Lower leg skin (tissue), 4 donors: Measurements from ENCODE around the gene FGD1. TPM values are rescaled to one million over a fixed set of nuclear protein-coding genes. Genes with fewer than 3 reads are reported as not detected.

Experiments used
- DNase-seq, 2 donors: peaks; one replicate each; pipeline ENCODE4 v3.0.0-alpha.2; 2019; ENCODE audit warnings: low spot score in 2 of 2
- H3K4me3 ChIP-seq: fragments of 200-600 bp; sonication (generic); 2 replicates; pipeline ENCODE4 v1.5.1; 2017; ENCODE audit warnings: mild to moderate bottlenecking, low read depth; ENCODE audit not compliant: poor library complexity, severe bottlenecking
- CTCF ChIP-seq, 3 donors: fragments of 450-650 bp; IDR thresholded peaks; one replicate each; pipeline ENCODE4 v1.5.1; 2016; ENCODE audit warnings: antibody characterized with exemption in 3 of 3, mild to moderate bottlenecking in 3 of 3, moderate library complexity in 2 of 3
- POLR2A ChIP-seq, 2 donors: fragments of 450-650 bp; IDR thresholded peaks; one replicate each; pipeline ENCODE4 v1.6.1; 2016 to 2017; ENCODE audit warnings: antibody characterized with exemption in 2 of 2, mild to moderate bottlenecking in 1 of 2, moderate library complexity in 1 of 2
- WGBS, 2 donors: methylation state at CpG; one replicate each; pipeline ENCODE4 v1.1.5; 2018; 5-methylcytosine and 5-hydroxymethylcytosine counted together
- intact Hi-C: fragments of 100-400 bp; cut with DNase I; formaldehyde crosslinking; loops from one replicate; pipeline ENCODE4 v1.15.0; 2023; ENCODE audit warnings: low total_unique reads
- total RNA-seq, 4 donors: library from RNA; depleted of rRNA; stranded (reverse); fragments of >200 nt; gene quantifications; one replicate each; pipeline ENCODE4 v1.1.0, GENCODE V29; 2016

Gene FGD1
- total RNA-seq, 4 donors from 2014 or later: 5.3 to 7.1 (median 6.7) TPM

DNA sequence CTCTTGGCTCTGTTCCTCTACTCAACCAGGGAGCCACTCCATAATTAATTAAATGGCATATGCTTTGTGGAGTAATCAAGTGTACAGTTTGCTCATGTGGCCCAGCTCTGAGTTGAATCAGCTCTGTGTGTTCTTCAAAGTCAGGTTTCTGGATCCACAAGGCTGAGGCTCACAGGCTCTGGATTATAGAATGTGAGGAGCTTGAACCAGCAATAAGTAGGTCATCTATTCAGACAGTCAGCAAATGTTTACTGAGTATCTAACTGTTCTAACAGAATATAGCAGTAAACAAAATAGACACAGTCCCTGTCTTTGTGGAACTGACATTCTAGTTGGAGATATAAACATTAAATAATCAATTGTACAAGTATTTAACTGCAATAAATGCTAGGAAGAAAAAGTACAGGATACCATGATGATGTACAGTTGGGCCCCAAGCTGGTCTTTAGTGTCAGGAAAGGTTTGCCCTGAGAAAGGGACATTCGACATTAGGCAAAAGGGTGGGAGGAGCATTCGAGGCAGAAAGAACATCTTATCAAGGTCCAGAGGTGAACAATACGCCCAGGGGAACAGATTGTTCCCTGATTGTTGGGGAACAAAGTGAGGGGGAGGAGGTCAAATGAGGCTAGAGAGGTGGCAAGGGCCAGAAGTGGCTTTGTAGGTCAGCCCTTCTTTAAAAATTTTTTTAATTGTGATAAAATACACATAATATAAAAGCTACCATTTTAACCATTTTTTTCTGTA, 76.3 kb downstream of the FGD1 start:
- TF ChIP-seq POLR2A (IDR thresholded peaks at IDR 0.05) (no peak), CTCF (IDR thresholded peaks at IDR 0.05) (no peak)
- intact Hi-C loops: no loop called here
- no peak for DNase-seq
- 54 to 69% methylated on average over 3 of the region's 3 CpGs for WGBS, 2 donors
- no peak overlapping the region for H3K4me3 ChIP-seq

DNA sequence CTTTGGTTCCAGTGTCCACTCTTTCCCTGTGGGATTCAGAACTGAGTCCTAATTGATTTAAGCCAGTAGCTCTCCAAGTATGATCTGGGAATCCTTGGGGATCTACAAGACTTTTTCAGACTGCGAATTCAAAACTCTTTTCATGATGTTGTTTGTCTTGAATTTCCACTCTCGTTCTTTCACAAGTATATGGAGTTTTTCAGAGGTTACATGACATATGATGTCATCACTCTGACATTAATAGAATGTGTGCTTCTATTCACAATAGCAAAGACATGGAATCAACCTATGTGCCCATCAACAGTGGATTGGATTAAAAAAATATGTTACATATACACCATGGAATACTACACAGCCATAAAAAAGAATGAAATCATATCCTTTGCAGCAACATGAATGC, 79.1 kb downstream of the FGD1 start:
- H3K4me3 ChIP-seq: no peak overlapping the region
- TF ChIP-seq CTCF (IDR thresholded peaks at IDR 0.05) (no peak), POLR2A (IDR thresholded peaks at IDR 0.05) (no peak)
- 58 to 80% methylated on average over 2 of the region's 2 CpGs for WGBS, 2 donors
- no peak for DNase-seq
- intact Hi-C loops: no loop called here

DNA sequence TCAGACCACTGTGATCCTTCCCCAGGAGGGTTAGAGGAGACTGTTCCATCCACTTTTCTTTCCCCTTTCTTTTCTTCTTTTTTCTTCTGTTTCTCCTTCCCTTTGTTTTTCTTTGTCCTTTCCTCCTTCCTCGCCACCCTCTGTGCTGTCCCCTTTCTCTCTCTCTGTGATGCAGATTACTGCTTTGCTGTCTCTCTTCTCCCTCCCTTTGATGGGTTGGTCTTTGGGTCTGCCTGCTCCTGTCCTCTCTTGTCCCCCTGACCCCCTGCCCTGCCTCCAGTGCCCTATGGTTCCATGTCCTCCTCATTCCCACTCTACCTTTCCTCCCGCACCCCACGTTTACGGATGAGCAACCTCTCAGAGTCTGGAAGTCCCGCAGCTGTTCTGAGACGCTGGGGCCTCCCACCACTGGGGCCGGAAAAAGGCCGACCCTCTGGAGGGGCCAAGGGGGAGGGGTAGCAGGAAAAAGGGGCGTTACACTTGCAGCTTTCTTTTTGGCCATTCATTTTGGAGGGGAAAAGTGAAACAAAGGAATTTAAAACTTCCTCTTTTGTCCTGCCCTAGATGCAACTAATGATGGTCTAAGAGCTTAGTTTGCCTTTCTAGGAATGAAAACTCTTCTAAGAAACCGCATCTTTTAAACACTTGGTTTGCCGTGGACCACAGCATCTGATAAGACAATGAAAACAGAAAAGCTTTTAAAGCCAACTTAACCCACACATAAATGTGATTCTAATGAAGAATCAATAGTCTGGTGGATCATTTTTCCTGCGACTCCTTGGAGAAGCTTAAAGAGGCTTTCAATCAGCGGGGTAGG, 80.3 kb downstream of the FGD1 start:
- intact Hi-C loops: no loop called here
- DNase-seq: no peak
- WGBS, 2 donors: 34 to 45% methylated on average over 13 of the region's 13 CpGs
- H3K4me3 ChIP-seq: no peak overlapping the region
- TF ChIP-seq CTCF (IDR thresholded peaks at IDR 0.05) (no peak), POLR2A (IDR thresholded peaks at IDR 0.05) (no peak)

DNA sequence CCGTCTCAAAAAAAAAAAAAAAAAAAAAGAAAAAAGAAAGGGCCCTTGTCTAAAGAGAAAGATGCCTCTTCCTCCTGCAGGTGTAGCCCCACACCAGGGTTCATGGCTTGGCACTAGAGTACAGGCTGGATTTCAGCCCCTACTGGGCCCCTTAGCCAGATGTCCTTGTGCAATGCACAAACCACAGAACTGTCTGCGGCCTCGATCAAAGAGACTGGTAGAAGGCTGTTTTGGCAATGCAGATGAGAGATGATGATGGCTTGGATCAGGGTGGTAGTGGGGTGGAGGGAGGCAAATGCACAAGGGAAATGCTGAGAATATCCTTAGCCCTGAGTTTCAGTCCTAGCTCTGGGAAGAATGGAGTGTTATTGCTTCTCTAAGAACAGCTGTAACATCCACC, 82.3 kb downstream of the FGD1 start:
- TF ChIP-seq CTCF (IDR thresholded peaks at IDR 0.05): no peak
- TF ChIP-seq POLR2A (IDR thresholded peaks at IDR 0.05): no peak
- WGBS, 2 donors: 64 to 75% methylated on average over 2 to 3 of the region's 3 CpGs
- DNase-seq: no peak
- no peak overlapping the region for H3K4me3 ChIP-seq
- intact Hi-C loops: no loop called here

- 55 to 65% methylated on average over 1 of the region's 1 CpG for WGBS, 2 donors
- TF ChIP-seq POLR2A (IDR thresholded peaks at IDR 0.05) (no peak), CTCF (IDR thresholded peaks at IDR 0.05) (no peak)
- no peak overlapping the region for H3K4me3 ChIP-seq
- intact Hi-C loops: no loop called here
- no peak for DNase-seq
These were observed 84.3 kb downstream of the FGD1 start for GRCh38 chrX:54411732-54412131.
